Forelimb muscle (tissue), 1 donor: ENCODE measurements around the gene ASAP2. TPM values are rescaled to one million over a fixed set of nuclear protein-coding genes. Genes with fewer than 3 reads are reported as not detected.

Source experiments
- DNase-seq: peaks from one replicate; pipeline ENCODE4 v3.0.0-alpha.2; 2013; ENCODE audit warnings: low read depth
- polyA plus RNA-seq: library from polyadenylated mRNA; unstranded; fragments of 120-200 nt; gene quantifications from one replicate; pipeline ENCODE4 v1.2.1, GENCODE V29; 2013; ENCODE audit not compliant: insufficient read length

Gene ASAP2
- polyA plus RNA-seq, 1 donor, result 17.6 TPM

- DNase-seq, result no peak
Observed at GRCh38 chr2:9230051-9230802, 23.6 kb downstream of the ASAP2 start.

- no peak for DNase-seq
Observed at GRCh38 chr2:9230881-9231280, 24.3 kb downstream of the ASAP2 start.

- DNase-seq, result no peak
Observed at GRCh38 chr2:9231291-9232165, 24.9 kb downstream of the ASAP2 start.

GRCh38 chr2:9232166-9232479 is 25.5 kb downstream of the ASAP2 start:
- no peak for DNase-seq

- DNase-seq, result no peak
Observed at GRCh38 chr2:9232886-9233285, 26.3 kb downstream of the ASAP2 start.

GRCh38 chr2:9234680-9235146 is 28.1 kb downstream of the ASAP2 start:
- DNase-seq, result no peak

- DNase-seq, result no peak
Observed at GRCh38 chr2:9235147-9236044, 28.8 kb downstream of the ASAP2 start.

GRCh38 chr2:9236045-9236344 is 29.4 kb downstream of the ASAP2 start:
- no peak for DNase-seq

GRCh38 chr2:9236867-9237266 is 30.3 kb downstream of the ASAP2 start:
- no peak for DNase-seq

- no peak for DNase-seq
Observed at GRCh38 chr2:9237831-9238230, 31.2 kb downstream of the ASAP2 start.

GRCh38 chr2:9238591-9239326 is 32.1 kb downstream of the ASAP2 start:
- DNase-seq, result no peak

GRCh38 chr2:9239616-9240015 is 33.0 kb downstream of the ASAP2 start:
- no peak for DNase-seq

GRCh38 chr2:9240745-9241144 is 34.1 kb downstream of the ASAP2 start:
- no peak for DNase-seq

- no peak for DNase-seq
Observed at GRCh38 chr2:9241233-9241632, 34.6 kb downstream of the ASAP2 start.

- DNase-seq, result no peak
Observed at GRCh38 chr2:9243357-9243756, 36.7 kb downstream of the ASAP2 start.

GRCh38 chr2:9244985-9245544 is 38.5 kb downstream of the ASAP2 start:
- DNase-seq, result no peak

- DNase-seq, result no peak
Observed at GRCh38 chr2:9247177-9247576, 40.6 kb downstream of the ASAP2 start.

- DNase-seq, result no peak
Observed at GRCh38 chr2:9247786-9248185, 41.2 kb downstream of the ASAP2 start.

GRCh38 chr2:9248363-9248762 is 41.8 kb downstream of the ASAP2 start:
- DNase-seq, result no peak

- DNase-seq, result no peak
Observed at GRCh38 chr2:9249020-9249800, 42.6 kb downstream of the ASAP2 start.
